ENCODE measurements around the gene MAPK4.

MAPK4 gene

GRCh38 chr18:50749421-50749820 is 189.5 kb downstream of the MAPK4 start:
- in situ Hi-C loops (cut with HindIII; ENCODE audit: low sequenced_read_pairs): no loop called here
- no peak overlapping the region for H3K4me3 ChIP-seq (ENCODE audit: low read depth, low read length)
- DNase-seq (ENCODE audit: low read depth, low spot score): no peak
- TF ChIP-seq, protein P1, sequence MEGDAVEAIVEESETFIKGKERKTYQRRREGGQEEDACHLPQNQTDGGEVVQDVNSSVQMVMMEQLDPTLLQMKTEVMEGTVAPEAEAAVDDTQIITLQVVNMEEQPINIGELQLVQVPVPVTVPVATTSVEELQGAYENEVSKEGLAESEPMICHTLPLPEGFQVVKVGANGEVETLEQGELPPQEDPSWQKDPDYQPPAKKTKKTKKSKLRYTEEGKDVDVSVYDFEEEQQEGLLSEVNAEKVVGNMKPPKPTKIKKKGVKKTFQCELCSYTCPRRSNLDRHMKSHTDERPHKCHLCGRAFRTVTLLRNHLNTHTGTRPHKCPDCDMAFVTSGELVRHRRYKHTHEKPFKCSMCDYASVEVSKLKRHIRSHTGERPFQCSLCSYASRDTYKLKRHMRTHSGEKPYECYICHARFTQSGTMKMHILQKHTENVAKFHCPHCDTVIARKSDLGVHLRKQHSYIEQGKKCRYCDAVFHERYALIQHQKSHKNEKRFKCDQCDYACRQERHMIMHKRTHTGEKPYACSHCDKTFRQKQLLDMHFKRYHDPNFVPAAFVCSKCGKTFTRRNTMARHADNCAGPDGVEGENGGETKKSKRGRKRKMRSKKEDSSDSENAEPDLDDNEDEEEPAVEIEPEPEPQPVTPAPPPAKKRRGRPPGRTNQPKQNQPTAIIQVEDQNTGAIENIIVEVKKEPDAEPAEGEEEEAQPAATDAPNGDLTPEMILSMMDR (IDR thresholded peaks at IDR 0.05; ENCODE audit: low read depth, low read length): no peak

- no peak overlapping the region for H3K4me3 ChIP-seq (ENCODE audit: low read depth, low read length)
- in situ Hi-C loops (cut with HindIII; ENCODE audit: low sequenced_read_pairs): no loop called here
- no peak for DNase-seq (ENCODE audit: low read depth, low spot score)
- TF ChIP-seq, protein P1 (IDR thresholded peaks at IDR 0.05; ENCODE audit: low read depth, low read length): no peak
Measured at GRCh38 chr18:50749945-50750344, 190.1 kb downstream of the MAPK4 start.

- in situ Hi-C loops (cut with HindIII; ENCODE audit: low sequenced_read_pairs): no loop called here
- no peak for DNase-seq (ENCODE audit: low read depth, low spot score)
- TF ChIP-seq, protein P1 (IDR thresholded peaks at IDR 0.05; ENCODE audit: low read depth, low read length): no peak
- H3K4me3 ChIP-seq (ENCODE audit: low read depth, low read length): no peak overlapping the region
Measured at GRCh38 chr18:50750546-50750945, 190.7 kb downstream of the MAPK4 start.

DNA sequence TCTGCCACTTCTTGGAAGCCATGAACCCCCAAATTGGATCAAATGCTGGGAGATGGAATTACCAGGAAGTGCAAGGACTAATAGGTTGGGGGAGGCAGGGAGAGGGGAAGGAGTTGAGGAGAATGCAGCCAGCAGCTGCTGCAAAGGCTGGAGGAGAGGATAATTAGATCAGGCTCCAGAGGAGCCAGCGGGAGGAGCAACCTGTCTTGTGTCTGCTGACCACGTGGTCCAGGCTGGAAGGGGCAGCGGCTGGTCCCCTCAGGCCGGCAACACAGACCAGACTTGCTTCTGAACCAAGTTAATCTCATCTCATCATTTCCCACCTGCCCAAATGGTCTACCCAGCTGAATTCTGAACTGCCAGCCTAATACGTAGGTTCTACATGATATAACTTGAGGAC is 191.6 kb downstream of the MAPK4 start:
- TF ChIP-seq, protein P1 (IDR thresholded peaks at IDR 0.05; ENCODE audit: low read depth, low read length): no peak
- in situ Hi-C loops (cut with HindIII; ENCODE audit: low sequenced_read_pairs): no loop called here
- no peak for DNase-seq (ENCODE audit: low read depth, low spot score)
- H3K4me3 ChIP-seq (ENCODE audit: low read depth, low read length): no peak overlapping the region

- no peak overlapping the region for H3K4me3 ChIP-seq (ENCODE audit: low read depth, low read length)
- no peak for DNase-seq (ENCODE audit: low read depth, low spot score)
- TF ChIP-seq, protein P1 (IDR thresholded peaks at IDR 0.05; ENCODE audit: low read depth, low read length): no peak
- in situ Hi-C loops (cut with HindIII; ENCODE audit: low sequenced_read_pairs): no loop called here
Measured at GRCh38 chr18:50751947-50752346, 192.1 kb downstream of the MAPK4 start.

DNA sequence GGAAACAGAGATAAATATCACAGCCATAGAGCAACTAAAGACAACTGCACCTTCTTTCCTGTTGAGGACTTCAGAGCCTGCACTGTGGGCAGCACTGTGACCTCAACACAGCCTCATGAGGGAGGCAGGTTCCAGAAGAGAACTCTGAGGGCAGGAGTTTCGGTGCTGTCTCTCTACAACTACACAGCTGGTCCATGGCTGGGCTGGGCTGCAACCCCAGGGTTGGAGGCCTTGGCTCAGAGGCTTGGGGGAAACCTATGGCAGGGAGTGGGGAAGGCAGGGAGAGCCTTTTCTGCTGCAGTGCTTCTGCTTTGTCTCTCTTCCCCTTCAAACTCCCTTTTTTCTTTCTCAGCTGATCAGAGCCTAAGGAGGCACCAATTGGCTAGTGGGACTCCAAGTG is 193.4 kb downstream of the MAPK4 start:
- no peak for DNase-seq (ENCODE audit: low read depth, low spot score)
- TF ChIP-seq, protein P1 (IDR thresholded peaks at IDR 0.05; ENCODE audit: low read depth, low read length): no peak
- H3K4me3 ChIP-seq (ENCODE audit: low read depth, low read length): no peak overlapping the region
- in situ Hi-C loops (cut with HindIII; ENCODE audit: low sequenced_read_pairs): no loop called here

GRCh38 chr18:50754297-50754696 is 194.4 kb downstream of the MAPK4 start:
- TF ChIP-seq, protein P1 (IDR thresholded peaks at IDR 0.05; ENCODE audit: low read depth, low read length): no peak
- in situ Hi-C loops (cut with HindIII; ENCODE audit: low sequenced_read_pairs): no loop called here
- DNase-seq (ENCODE audit: low read depth, low spot score): no peak
- H3K4me3 ChIP-seq (ENCODE audit: low read depth, low read length): no peak overlapping the region
